Stimulated activated CD8-positive, alpha-beta memory T cell treated with anti-CD3 and anti-CD28 coated beads, Interleukin-12 subunit alpha, Interleukin-12 subunit beta, amount 100 ng/mL, for 4 hours (primary cell): Measurements from ENCODE around the gene S100Z.
"Not testable (repeated sequence)": the region's sequence is repeated elsewhere in the genome, so short reads cannot be mapped to it uniquely, and the experiment has no call there.

Experiments used
- DNase-seq: peaks from one replicate; pipeline ENCODE4 v3.0.0-alpha.2; 2020; ENCODE audit warnings: low read depth

S100Z gene

GRCh38 chr5:76874088-76874581 lies 24.3 kb downstream of the S100Z start:
- DNase-seq = no peak

- no peak for DNase-seq
These were observed 39.0 kb downstream of the S100Z start for GRCh38 chr5:76888733-76889300.

DNA sequence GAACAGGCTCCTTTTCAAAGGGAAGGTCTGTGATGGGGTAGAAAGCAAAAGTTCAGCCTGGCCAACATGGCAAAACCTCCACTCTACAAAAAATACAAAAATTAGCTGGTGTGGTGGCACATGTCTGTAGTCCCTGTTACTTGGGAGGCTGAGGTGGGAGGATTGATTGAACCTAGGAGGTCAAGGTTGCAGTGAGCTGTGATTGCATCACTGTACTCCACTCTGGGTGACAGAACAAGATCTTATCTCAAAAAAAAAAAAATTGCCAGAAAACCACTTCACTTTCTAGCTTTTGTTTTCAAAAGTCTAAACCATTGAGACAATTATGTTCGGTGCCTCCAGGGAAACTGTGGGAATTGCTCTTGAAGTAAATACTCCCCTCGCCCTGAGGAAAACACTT lies 43.5 kb downstream of the S100Z start:
- no peak for DNase-seq

DNA sequence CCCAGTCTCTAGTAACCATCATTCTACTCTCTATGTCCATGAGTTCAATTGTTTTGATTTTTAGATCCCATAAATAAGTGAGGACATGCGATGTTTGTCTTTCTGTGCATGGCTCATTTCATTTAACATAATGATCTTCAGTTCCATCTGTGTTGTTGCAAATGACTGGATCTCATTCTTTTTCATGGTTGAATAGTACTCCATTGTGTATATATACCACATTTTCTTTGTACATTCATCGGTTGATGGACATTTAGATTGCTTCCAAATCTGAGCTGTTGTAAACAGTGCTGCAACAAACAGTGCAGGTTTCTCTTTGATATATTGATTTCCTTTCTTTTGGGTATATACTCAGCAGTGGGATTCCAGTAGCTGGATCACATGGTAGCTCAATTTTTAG lies 46.4 kb downstream of the S100Z start:
- no peak for DNase-seq

DNA sequence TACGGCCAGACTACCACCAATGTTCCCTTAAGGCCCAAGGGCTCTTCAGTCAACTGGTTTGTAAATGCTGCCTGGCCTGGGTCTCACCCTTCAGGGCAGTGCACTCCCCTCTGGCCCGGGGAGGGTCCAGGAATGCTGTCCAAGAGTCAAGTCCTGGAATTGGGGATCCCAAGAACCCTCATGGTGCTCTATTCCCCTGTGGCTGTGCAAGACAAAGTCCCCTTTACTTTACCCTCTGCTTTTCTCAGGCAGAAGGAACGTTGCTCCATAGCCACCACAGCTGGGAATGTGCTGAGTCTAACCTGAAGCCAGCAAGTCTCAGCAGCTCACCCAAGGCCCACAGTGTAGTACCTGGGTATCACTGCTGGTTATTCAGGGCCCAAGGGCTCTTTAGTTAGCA lies 51.7 kb downstream of the S100Z start:
- DNase-seq = no peak

DNA sequence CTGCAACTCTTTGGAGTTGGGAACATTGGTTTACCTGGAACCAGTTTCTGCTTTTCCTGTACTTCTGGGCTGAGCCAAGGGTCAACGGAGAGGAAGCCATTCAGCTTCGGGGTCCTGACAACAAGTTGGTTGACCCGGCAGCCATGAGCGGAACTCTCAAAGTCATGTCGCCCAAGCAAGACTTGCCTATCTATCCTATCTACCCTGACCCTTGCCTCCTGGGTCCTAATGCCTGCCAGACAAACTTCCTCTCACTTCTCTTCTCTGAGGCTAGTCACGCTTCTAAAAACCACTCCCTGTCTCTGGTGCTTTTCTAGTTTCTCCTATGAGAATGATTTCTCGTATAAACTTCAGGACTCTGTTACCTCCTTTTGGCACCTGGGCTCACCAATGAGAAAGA lies 58.4 kb downstream of the S100Z start:
- no peak for DNase-seq

GRCh38 chr5:76910344-76910933 lies 60.6 kb downstream of the S100Z start:
- not testable (repeated sequence) for DNase-seq

DNA sequence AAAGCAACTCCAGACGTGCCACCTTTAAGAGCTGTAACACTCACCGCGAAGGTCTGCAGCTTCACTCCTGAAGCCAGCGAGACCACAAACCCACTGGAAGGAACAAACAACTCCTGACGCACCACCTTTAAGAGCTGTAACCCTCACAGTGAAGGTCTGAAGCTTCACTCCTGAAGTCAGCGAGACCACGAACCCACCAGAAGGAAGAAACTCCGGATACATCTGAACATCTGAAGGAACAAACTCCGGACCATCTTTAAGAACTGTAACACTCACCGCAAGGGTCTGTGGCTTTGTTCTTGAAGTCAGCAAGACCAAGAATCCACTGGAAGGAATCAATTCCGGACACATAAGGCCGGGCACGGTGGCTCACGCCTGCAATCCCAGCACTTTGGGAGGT lies 64.9 kb downstream of the S100Z start:
- DNase-seq = not testable (repeated sequence)

- no peak for DNase-seq
These were observed 68.7 kb downstream of the S100Z start for GRCh38 chr5:76918539-76918938.

DNA sequence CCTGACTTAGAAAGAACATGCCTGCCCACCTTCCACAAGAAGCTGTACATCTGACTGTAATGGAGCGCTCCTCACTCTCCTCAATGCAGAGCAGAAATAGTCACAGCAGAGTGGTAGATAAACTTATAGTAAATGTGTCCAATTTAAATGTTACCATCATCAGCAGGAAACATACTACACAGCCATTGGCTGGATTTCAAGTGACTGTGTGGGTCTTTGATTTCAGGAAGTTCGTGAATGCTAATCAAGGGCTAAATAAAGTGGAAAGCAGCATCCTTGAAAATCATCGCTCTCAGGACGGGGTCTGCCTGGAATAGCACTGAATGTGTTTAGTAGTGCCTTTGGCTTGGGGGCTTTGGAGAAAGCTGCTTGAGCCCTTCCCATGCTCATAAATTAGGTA lies 70.7 kb downstream of the S100Z start:
- no peak for DNase-seq

- DNase-seq = no peak
These were observed 76.7 kb downstream of the S100Z start for GRCh38 chr5:76926329-76927105.

DNA sequence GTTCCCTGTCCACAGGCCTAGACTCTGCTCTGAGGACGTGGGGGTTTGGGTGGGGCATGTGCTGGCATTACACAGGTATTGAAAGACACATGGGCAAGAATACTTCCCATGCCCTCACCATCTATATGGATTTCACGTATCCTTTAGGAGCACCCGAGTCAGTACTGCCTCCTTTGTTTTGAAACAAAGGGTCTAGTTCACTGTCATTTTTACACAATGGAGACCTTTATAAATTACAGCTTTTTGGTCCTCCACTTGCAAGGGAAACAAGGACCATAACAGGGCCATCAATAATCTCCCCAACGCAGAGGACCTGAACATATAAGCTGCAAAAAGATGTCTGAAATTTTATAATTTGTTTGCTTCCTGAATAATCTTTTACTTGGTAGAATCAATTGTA lies 78.1 kb downstream of the S100Z start:
- DNase-seq = no peak

GRCh38 chr5:76930083-76930482 lies 80.3 kb downstream of the S100Z start:
- no peak for DNase-seq

DNA sequence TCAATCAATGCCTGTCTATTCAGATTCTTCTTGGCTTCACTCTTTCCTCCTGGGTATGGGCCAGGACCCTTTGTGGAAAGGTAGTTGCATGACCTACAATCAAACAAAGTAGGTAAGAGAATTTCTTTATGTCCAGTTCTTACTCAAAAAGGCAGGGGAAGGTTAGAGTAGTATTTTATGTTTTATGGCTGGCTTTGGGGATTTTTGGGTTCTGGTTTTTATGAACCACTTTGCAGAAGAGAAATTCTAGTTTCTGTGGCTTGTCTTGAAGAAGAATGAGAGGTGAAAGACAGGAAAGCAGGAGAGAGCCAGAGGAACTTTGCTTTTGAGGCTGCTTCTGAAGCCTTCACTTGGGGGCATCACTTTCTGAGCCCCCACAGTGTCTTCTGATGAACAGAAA lies 88.4 kb downstream of the S100Z start:
- DNase-seq = no peak

DNA sequence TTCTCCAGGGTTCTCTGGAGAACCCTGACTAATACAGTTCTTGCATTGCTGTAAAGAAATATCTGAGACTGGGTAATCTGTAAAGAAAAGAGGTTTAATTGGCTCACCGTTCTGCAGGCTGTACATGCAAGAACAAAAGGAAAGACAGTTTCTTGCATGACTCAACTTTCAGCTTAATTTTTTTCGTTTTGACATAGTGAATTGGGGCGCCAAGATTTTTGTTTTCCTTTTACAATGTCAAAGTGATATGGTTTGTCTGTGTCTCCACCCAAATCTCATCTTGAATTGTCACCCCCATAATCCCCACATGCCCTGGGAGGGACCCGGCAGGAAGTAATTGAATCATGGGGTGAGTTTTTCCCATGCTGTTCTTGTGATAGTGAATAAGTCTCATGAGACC lies 91.2 kb downstream of the S100Z start:
- no peak for DNase-seq

- no peak for DNase-seq
These were observed 91.6 kb downstream of the S100Z start for GRCh38 chr5:76941442-76941841.

DNA sequence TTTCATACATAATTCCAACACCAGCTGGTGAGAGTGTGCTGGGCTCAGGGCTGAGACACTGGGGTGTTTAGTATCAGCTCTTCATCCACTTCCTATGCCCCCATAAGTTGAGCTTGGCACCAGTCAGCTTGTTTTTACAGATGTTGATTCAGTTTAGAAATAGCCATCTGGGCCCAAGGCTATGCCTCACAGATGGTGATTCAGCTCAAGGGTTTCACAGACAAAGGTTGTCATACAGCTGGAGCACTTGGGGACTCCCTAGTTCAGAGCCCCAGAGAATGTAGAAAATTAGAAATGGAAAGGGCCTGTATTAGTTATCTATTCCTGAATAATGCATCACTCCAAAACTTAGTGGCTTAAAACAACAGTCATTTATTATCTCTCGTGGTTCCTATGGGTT lies 92.8 kb downstream of the S100Z start:
- no peak for DNase-seq

DNA sequence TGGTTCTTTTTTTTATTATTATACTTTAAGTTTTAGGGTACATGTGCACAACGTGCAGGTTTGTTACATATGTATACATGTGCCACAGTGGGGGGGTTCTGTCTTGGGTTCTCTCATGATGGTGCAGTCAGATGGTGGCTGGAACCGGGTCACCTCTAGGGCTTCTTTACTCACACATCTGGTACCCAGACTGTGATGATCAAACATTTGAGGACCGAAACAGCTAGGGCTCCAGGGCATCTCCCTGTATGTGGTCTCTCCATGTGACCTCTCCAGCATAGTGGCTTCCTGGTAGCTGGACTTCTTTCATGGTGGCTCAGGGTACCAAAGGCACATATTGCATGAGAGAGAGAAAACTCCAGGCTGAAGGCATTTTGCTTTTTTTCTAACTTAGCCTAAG lies 93.2 kb downstream of the S100Z start:
- DNase-seq = no peak

- no peak for DNase-seq
These were observed 94.8 kb downstream of the S100Z start for GRCh38 chr5:76944638-76945037.

GRCh38 chr5:76945238-76945637 lies 95.4 kb downstream of the S100Z start:
- DNase-seq = not testable (repeated sequence)

DNA sequence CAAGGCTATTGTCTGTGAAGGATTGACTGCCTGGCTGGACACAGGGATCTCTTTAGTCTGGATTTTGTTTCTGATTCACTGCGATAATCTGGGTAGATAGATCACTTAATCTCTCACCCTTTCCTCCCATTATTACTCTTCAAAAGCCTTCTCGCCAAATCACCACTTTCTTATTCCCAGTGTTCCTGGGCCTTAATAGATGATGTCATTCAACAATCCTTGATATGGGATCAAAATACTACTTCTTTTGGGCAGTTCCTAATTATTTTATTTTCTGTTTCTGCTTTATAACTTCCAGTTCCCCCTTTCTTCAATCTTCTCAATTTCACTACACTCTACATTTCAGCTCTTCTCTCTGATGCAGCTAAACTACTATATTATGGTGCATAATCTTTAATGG lies 96.3 kb downstream of the S100Z start:
- DNase-seq = no peak

GRCh38 chr5:76947082-76947503 lies 97.3 kb downstream of the S100Z start:
- no peak for DNase-seq

GRCh38 chr5:76952795-76953536 lies 103.2 kb downstream of the S100Z start, which contains the start of gene CRHBP:
Gene CRHBP (plus strand): TSS chr5:76953045. CDS start chr5:76953135, 90 bp downstream.
- DNase-seq = no peak
